Memory B cell (primary cell): Measurements from ENCODE around the gene ZNF442.
A peak's percentile ranks its signal among the peaks of the same experiment; 100 is the strongest.
"Not testable (repeated sequence)": the region's sequence is repeated elsewhere in the genome, so short reads cannot be mapped to it uniquely, and the experiment has no call there.

Experiments used
- ATAC-seq: fragments of 150-1000 bp; cut with Tn5 transposase; 2 replicates; pipeline ENCODE4 v1.10.0; 2021; ENCODE audit warnings: low read depth, mild to moderate bottlenecking, moderate library complexity
- DNase-seq, 2 donors: peaks; one replicate each; pipeline ENCODE4 v3.0.0; 2022; ENCODE audit warnings: low spot score in 2 of 2
- H3K27ac Mint-ChIP-seq: one replicate; pipeline ENCODE4 v1.8.0; 2022; ENCODE audit warnings: mild to moderate bottlenecking, moderate library complexity, mixed read lengths
- H3K27me3 Mint-ChIP-seq: one replicate; pipeline ENCODE4 v1.8.0; 2022; ENCODE audit warnings: mixed read lengths
- H3K36me3 Mint-ChIP-seq: one replicate; pipeline ENCODE4 v1.8.0; 2022; ENCODE audit warnings: mild to moderate bottlenecking, mixed read lengths
- H3K4me1 Mint-ChIP-seq: one replicate; pipeline ENCODE4 v1.8.0; 2022; ENCODE audit warnings: mixed read lengths
- H3K4me3 Mint-ChIP-seq: one replicate; pipeline ENCODE4 v1.8.0; 2022; ENCODE audit warnings: mild to moderate bottlenecking, moderate library complexity, mixed read lengths
- H3K9me3 Mint-ChIP-seq: one replicate; pipeline ENCODE4 v1.8.0; 2022; ENCODE audit warnings: mixed read lengths

ZNF442 gene

GRCh38 chr19:12350890-12351197 lies 14.6 kb downstream of the ZNF442 start:
- no peak for DNase-seq
- no peaks in the 10 kb centered on the region for H3K4me1 Mint-ChIP-seq
- H3K4me3 Mint-ChIP-seq, result no peak overlapping the region
- H3K27me3 Mint-ChIP-seq, result no peaks in the 10 kb centered on the region
- ATAC-seq, result no peak
- peaks cover 27% of the 10 kb centered on the region for H3K9me3 Mint-ChIP-seq
- peaks cover 41% of the 10 kb centered on the region for H3K36me3 Mint-ChIP-seq
- no peak overlapping the region for H3K27ac Mint-ChIP-seq

DNA sequence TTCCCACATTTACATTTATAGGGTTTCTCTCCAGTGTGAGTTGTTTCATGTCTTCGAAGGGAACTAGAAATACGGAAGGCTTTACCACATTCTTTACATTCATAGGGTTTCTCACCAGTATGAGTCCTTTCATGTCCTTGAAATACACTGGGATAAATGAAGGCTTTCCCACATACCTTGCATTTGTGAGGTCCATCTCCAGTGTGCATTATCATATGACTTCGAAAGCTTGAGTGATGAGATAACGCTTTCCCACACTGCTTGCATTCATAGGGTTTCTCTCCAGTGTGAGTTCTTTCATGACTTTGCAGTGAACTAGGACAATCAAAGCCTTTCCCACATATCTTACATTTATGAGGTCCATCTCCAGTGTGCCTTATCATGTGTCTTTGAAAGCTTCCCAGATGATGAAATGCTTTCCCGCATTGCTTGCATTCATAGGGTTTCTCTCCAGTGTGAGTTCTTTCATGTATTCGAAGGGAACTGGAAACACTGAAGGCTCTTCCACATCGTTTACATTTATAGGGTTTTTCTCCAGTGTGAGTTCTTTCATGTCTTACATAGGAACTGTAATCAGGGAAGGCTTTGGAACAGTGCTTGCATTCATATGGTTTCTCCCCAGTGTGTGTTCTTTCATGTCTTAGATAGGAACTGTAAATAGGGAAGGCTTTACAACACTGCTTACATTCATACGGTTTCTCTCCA lies 15.1 kb downstream of the ZNF442 start:
- Mint-ChIP-seq H3K36me3 (peaks cover 44% of the 10 kb centered on the region), H3K4me1 (no peaks in the 10 kb centered on the region), H3K27ac (no peak overlapping the region), H3K9me3 (peaks cover 27% of the 10 kb centered on the region), H3K4me3 (no peak overlapping the region), H3K27me3 (no peaks in the 10 kb centered on the region)
- DNase-seq, result no peak
- ATAC-seq, result no peak

- ATAC-seq, result no peak
- H3K27ac Mint-ChIP-seq, result no peak overlapping the region
Observed at GRCh38 chr19:12346896-12347295, 18.6 kb downstream of the ZNF442 start.

DNA sequence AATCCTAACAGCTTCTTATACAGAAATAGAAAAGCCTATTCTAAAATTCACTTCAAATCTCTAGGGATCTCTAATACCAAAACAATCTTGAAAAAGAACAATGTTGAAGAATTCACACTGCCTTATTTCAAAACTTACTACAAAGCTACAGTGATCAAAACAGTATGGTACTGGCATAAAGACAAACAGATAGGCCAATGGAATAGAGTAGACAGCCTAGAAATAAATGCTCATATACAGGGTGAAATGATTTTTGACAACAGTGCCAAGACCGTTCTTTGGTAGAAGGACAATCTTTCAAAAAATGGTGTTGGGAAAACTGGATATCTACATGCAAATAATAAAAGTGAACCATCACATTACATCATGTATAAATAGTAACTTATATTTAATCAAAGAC lies 20.3 kb downstream of the ZNF442 start:
- H3K4me1 Mint-ChIP-seq, result no peaks in the 10 kb centered on the region
- H3K27ac Mint-ChIP-seq, result no peak overlapping the region
- no peaks in the 10 kb centered on the region for H3K27me3 Mint-ChIP-seq
- H3K36me3 Mint-ChIP-seq, result peaks cover 16% of the 10 kb centered on the region
- DNase-seq (no peak), ATAC-seq (no peak)
- H3K9me3 Mint-ChIP-seq, result peaks cover 13% of the 10 kb centered on the region
- H3K4me3 Mint-ChIP-seq, result no peak overlapping the region

More at GRCh38 chr19:12346896-12347295, 18.6 kb downstream of the ZNF442 start:
- no peak for DNase-seq
- H3K4me1 Mint-ChIP-seq, result no peaks in the 10 kb centered on the region
- H3K27me3 Mint-ChIP-seq, result no peaks in the 10 kb centered on the region
- H3K9me3 Mint-ChIP-seq, result peaks cover 18% of the 10 kb centered on the region
- H3K36me3 Mint-ChIP-seq, result peaks cover 30% of the 10 kb centered on the region
- no peak overlapping the region for H3K4me3 Mint-ChIP-seq

- peak; percentile 91 for ATAC-seq
- DNase-seq, result peak; percentile 94
- H3K27me3 Mint-ChIP-seq, result no peaks in the 10 kb centered on the region
- peak within 1 kb of the TSS; percentile 95 for H3K27ac Mint-ChIP-seq
- H3K4me3 Mint-ChIP-seq, result peak within 1 kb of the TSS; percentile 100
- H3K9me3 Mint-ChIP-seq, result no peaks in the 10 kb centered on the region
- peaks cover 34% of the 10 kb centered on the region for H3K4me1 Mint-ChIP-seq
- H3K36me3 Mint-ChIP-seq, result no peaks in the 10 kb centered on the region
Observed at GRCh38 chr19:12333162-12334159, 32.0 kb downstream of the ZNF442 start, which contains the start of gene ZNF563. Gene ZNF563, minus strand, starts transcription at chr19:12333633. Its CDS starts 151 bp downstream, at chr19:12333482.

- peak; percentile 41 for ATAC-seq
Observed at GRCh38 chr19:12331211-12331941, 34.1 kb downstream of the ZNF442 start.

DNA sequence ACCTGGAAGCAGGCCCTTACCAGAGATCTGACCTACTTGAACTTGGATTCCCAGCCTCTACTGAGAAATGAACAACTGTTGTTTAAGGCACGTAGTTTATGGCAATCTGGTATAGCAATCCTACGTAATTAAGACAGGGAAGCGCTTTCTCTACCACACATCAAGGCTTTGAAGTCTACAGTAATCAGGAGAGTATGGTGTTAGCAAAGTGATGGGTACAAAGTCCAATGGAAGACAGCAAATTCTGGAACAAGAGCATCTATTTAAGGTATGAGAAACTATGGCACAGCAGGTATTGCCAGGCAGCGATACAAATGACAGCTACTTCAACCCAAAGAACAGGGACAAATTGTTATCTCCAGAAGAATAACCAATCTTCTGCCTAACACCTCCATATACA lies 35.1 kb downstream of the ZNF442 start:
- no peaks in the 10 kb centered on the region for H3K9me3 Mint-ChIP-seq
- ATAC-seq, result no peak

More at GRCh38 chr19:12331211-12331941, 34.1 kb downstream of the ZNF442 start:
- Mint-ChIP-seq H3K4me1 (peaks cover 34% of the 10 kb centered on the region), H3K36me3 (peaks cover 2% of the 10 kb centered on the region), H3K4me3 (peak overlapping the region; percentile 100), H3K9me3 (no peaks in the 10 kb centered on the region), H3K27me3 (no peaks in the 10 kb centered on the region), H3K27ac (peak overlapping the region; percentile 95)
- peak; percentile 19 to 35 for DNase-seq

DNA sequence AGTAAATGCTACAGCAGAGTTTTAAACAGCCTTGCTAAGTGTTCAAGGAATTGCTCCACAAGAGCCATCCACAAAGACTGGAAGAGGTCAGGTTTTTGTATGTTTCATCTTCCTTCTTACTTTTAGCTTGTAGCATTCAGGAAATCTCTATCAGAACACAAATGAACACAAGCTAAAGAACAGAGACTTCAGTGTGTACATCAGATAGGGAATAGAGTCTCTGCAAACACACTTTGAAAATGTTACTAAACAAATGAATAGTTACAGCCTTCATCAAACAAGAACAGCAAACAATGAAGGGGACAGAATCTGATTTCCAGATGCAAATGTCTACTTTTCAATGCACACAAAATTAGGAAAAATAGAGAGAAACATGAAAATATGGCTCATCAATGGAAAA lies 39.8 kb downstream of the ZNF442 start:
- Mint-ChIP-seq H3K27ac (no peak overlapping the region), H3K9me3 (peaks cover 1% of the 10 kb centered on the region), H3K4me3 (no peak overlapping the region), H3K4me1 (peaks cover 10% of the 10 kb centered on the region), H3K27me3 (no peaks in the 10 kb centered on the region), H3K36me3 (peaks cover 23% of the 10 kb centered on the region)
- ATAC-seq (no peak), DNase-seq (no peak)

More for the DNA sequence above, 35.1 kb downstream of the ZNF442 start:
- DNase-seq, result no peak
- no peaks in the 10 kb centered on the region for H3K27me3 Mint-ChIP-seq
- peaks cover 2% of the 10 kb centered on the region for H3K36me3 Mint-ChIP-seq
- no peak overlapping the region for H3K4me3 Mint-ChIP-seq
- peaks cover 38% of the 10 kb centered on the region for H3K4me1 Mint-ChIP-seq
- peak overlapping the region; percentile 95 for H3K27ac Mint-ChIP-seq

GRCh38 chr19:12318782-12319413 lies 46.6 kb downstream of the ZNF442 start:
- Mint-ChIP-seq H3K36me3 (peaks cover 43% of the 10 kb centered on the region), H3K27me3 (no peaks in the 10 kb centered on the region), H3K4me3 (no peak overlapping the region), H3K4me1 (peaks cover 3% of the 10 kb centered on the region), H3K27ac (no peak overlapping the region), H3K9me3 (peaks cover 17% of the 10 kb centered on the region)
- ATAC-seq, result no peak
- DNase-seq, result no peak

- Mint-ChIP-seq H3K27ac (no peak overlapping the region), H3K27me3 (no peaks in the 10 kb centered on the region), H3K36me3 (peaks cover 25% of the 10 kb centered on the region), H3K4me1 (peaks cover 3% of the 10 kb centered on the region), H3K4me3 (no peak overlapping the region), H3K9me3 (peaks cover 15% of the 10 kb centered on the region)
- no peak for DNase-seq
- ATAC-seq, result no peak
Observed at GRCh38 chr19:12314553-12314952, 50.9 kb downstream of the ZNF442 start.

GRCh38 chr19:12308891-12309290 lies 56.6 kb downstream of the ZNF442 start:
- H3K4me1 Mint-ChIP-seq, H3K27me3 Mint-ChIP-seq, ATAC-seq, H3K4me3 Mint-ChIP-seq, H3K27ac Mint-ChIP-seq, DNase-seq, H3K9me3 Mint-ChIP-seq, H3K36me3 Mint-ChIP-seq: not testable (repeated sequence)
